Measurements from ENCODE around the gene AGGF1. TPM values are rescaled to one million over a fixed set of nuclear protein-coding genes. Genes with fewer than 3 reads are reported as not detected.

The AGGF1 gene
- polyA plus RNA-seq, 1 donor from 2014 or later: 41.2 TPM

- Histone ChIP-seq H3K4me2 (ENCODE audit: low read length) (no peak overlapping the region), H3K36me3 (ENCODE audit: insufficient read depth, low read length) (no peaks in the 10 kb centered on the region), H3K9me2 (ENCODE audit: insufficient read depth, low read length) (no peaks in the 10 kb centered on the region), H3K4me3 (ENCODE audit: low read length) (no peak overlapping the region), H4K20me1 (ENCODE audit: insufficient read depth) (no peaks in the 10 kb centered on the region), H3K9me3 (ENCODE audit: low read length) (no peaks in the 10 kb centered on the region), H3F3A (ENCODE audit: insufficient read depth, low read length, poor library complexity, severe bottlenecking) (no peaks in the 10 kb centered on the region), H2AFZ (ENCODE audit: low read depth, low read length) (no peak overlapping the region), H3K27ac (ENCODE audit: low read length) (no peak overlapping the region), H3K27me3 (ENCODE audit: insufficient read depth, low read depth, low read length) (no peaks in the 10 kb centered on the region), H3K79me2 (replicated peaks; ENCODE audit: insufficient read depth, low read length) (no peaks in the 10 kb centered on the region), H3K9ac (ENCODE audit: low read length) (no peak overlapping the region)
- no peak for TF ChIP-seq MXI1 (conservative IDR thresholded peaks at IDR 0.05; ENCODE audit: poor library complexity, severe bottlenecking)
Measured at GRCh38 chr5:77022511-77023417, 7.4 kb upstream of the AGGF1 start.

- Histone ChIP-seq H3K4me2 (ENCODE audit: low read length) (no peak overlapping the region), H3K9ac (ENCODE audit: low read length) (no peak overlapping the region), H3K9me3 (ENCODE audit: low read length) (no peaks in the 10 kb centered on the region), H4K20me1 (ENCODE audit: insufficient read depth) (no peaks in the 10 kb centered on the region), H3F3A (ENCODE audit: insufficient read depth, low read length, poor library complexity, severe bottlenecking) (no peaks in the 10 kb centered on the region), H3K27ac (ENCODE audit: low read length) (no peak overlapping the region), H2AFZ (ENCODE audit: low read depth, low read length) (no peak overlapping the region), H3K79me2 (replicated peaks; ENCODE audit: insufficient read depth, low read length) (no peaks in the 10 kb centered on the region), H3K4me3 (ENCODE audit: low read length) (no peak overlapping the region), H3K36me3 (ENCODE audit: insufficient read depth, low read length) (no peaks in the 10 kb centered on the region), H3K9me2 (ENCODE audit: insufficient read depth, low read length) (no peaks in the 10 kb centered on the region), H3K27me3 (ENCODE audit: insufficient read depth, low read depth, low read length) (no peaks in the 10 kb centered on the region)
- TF ChIP-seq RAD21 (conservative IDR thresholded peaks at IDR 0.05): no peak
- no peak for TF ChIP-seq POLR2AphosphoS5 (IDR thresholded peaks at IDR 0.05)
- TF ChIP-seq CTCF (IDR thresholded peaks at IDR 0.05; ENCODE audit: poor library complexity, severe bottlenecking): no peak
- no peak for TF ChIP-seq MXI1 (conservative IDR thresholded peaks at IDR 0.05; ENCODE audit: poor library complexity, severe bottlenecking)
- TF ChIP-seq TAF1 (IDR thresholded peaks at IDR 0.05; ENCODE audit: low read depth): no peak
- no peak for TF ChIP-seq REST (IDR thresholded peaks at IDR 0.05; ENCODE audit: borderline replicate concordance)
Measured at GRCh38 chr5:77024490-77024889, 5.7 kb upstream of the AGGF1 start.

- Histone ChIP-seq H3K27ac (ENCODE audit: low read length) (no peak overlapping the region), H3F3A (ENCODE audit: insufficient read depth, low read length, poor library complexity, severe bottlenecking) (no peaks in the 10 kb centered on the region), H3K9me2 (ENCODE audit: insufficient read depth, low read length) (no peaks in the 10 kb centered on the region), H3K4me2 (ENCODE audit: low read length) (no peak overlapping the region), H3K27me3 (ENCODE audit: insufficient read depth, low read depth, low read length) (no peaks in the 10 kb centered on the region), H3K79me2 (replicated peaks; ENCODE audit: insufficient read depth, low read length) (peaks cover 12% of the 10 kb centered on the region), H3K9ac (ENCODE audit: low read length) (no peak overlapping the region), H3K4me3 (ENCODE audit: low read length) (no peak overlapping the region), H3K36me3 (ENCODE audit: insufficient read depth, low read length) (no peaks in the 10 kb centered on the region), H4K20me1 (ENCODE audit: insufficient read depth) (no peaks in the 10 kb centered on the region), H2AFZ (ENCODE audit: low read depth, low read length) (no peak overlapping the region), H3K9me3 (ENCODE audit: low read length) (no peaks in the 10 kb centered on the region)
- TF ChIP-seq CTCF (IDR thresholded peaks at IDR 0.05; ENCODE audit: poor library complexity, severe bottlenecking): no peak
- no peak for TF ChIP-seq MXI1 (conservative IDR thresholded peaks at IDR 0.05; ENCODE audit: poor library complexity, severe bottlenecking)
- no peak for TF ChIP-seq POLR2AphosphoS5 (IDR thresholded peaks at IDR 0.05)
- no peak for TF ChIP-seq EP300 (conservative IDR thresholded peaks at IDR 0.05; ENCODE audit: poor library complexity, severe bottlenecking)
- TF ChIP-seq TAF1 (IDR thresholded peaks at IDR 0.05; ENCODE audit: low read depth): no peak
- no peak for TF ChIP-seq RAD21 (conservative IDR thresholded peaks at IDR 0.05)
- TF ChIP-seq EZH2 (IDR thresholded peaks at IDR 0.05; ENCODE audit: borderline replicate concordance, insufficient read depth, low read length, poor library complexity, severe bottlenecking): no peak
- TF ChIP-seq SMC3 (conservative IDR thresholded peaks at IDR 0.05; ENCODE audit: poor library complexity): no peak
Measured at GRCh38 chr5:77028631-77029375, 1.4 kb upstream of the AGGF1 start.

All from neural cell (in vitro differentiated cells).